Suprapubic skin (tissue), 4 donors: ENCODE data around the gene ARFGEF3. TPM values are rescaled to one million over a fixed set of nuclear protein-coding genes. Genes with fewer than 3 reads are reported as not detected.

ENCODE experiments used
- DNase-seq, 2 donors: peaks; one replicate each; pipeline ENCODE4 v3.0.0-alpha.2; 2019; ENCODE audit warnings: low spot score in 2 of 2
- H3K27ac ChIP-seq: fragments of 200-600 bp; sonication (generic); one replicate; pipeline ENCODE4 v1.5.1; 2019
- H3K27me3 ChIP-seq: fragments of 200-600 bp; sonication (generic); one replicate; pipeline ENCODE4 v1.5.1; 2019
- H3K36me3 ChIP-seq: fragments of 200-600 bp; sonication (generic); one replicate; pipeline ENCODE4 v1.5.1; 2019
- H3K4me1 ChIP-seq: fragments of 200-600 bp; sonication (generic); one replicate; pipeline ENCODE4 v1.5.1; 2019
- H3K4me3 ChIP-seq: fragments of 200-600 bp; sonication (generic); one replicate; pipeline ENCODE4 v1.5.1; 2019; ENCODE audit warnings: mild to moderate bottlenecking
- H3K9me3 ChIP-seq: fragments of 200-600 bp; sonication (generic); one replicate; pipeline ENCODE4 v1.5.1; 2019
- CTCF ChIP-seq, 2 donors: fragments of 200-600 bp in 1 of 2; fragments of 450-650 bp in 1 of 2; sonication (generic) in 1 of 2; IDR thresholded peaks; one replicate each; pipeline ENCODE4 v1.5.1; 2016 to 2019; ENCODE audit warnings: antibody characterized with exemption in 2 of 2, mild to moderate bottlenecking in 1 of 2, moderate library complexity in 1 of 2
- EP300 ChIP-seq: sonication (generic); formaldehyde crosslinking; IDR thresholded peaks from one replicate; pipeline ENCODE4 v1.6.1; 2017; ENCODE audit warnings: antibody characterized with exemption
- POLR2A ChIP-seq, 2 donors: fragments of 450-650 bp; IDR thresholded peaks; one replicate each; pipeline ENCODE4 v1.6.1; 2017; ENCODE audit warnings: antibody characterized with exemption in 2 of 2, mild to moderate bottlenecking in 2 of 2, moderate library complexity in 2 of 2
- POLR2AphosphoS5 ChIP-seq, 3 donors: sonication (generic); formaldehyde crosslinking; IDR thresholded peaks; one replicate each; pipeline ENCODE4 v1.6.1; 2017; ENCODE audit warnings: antibody characterized with exemption in 3 of 3
- WGBS: methylation state at CpG from one replicate; pipeline ENCODE4 v1.1.5; 2018; 5-methylcytosine and 5-hydroxymethylcytosine counted together
- total RNA-seq, 4 donors: library from RNA; depleted of rRNA; stranded (reverse); fragments of >200 nt; gene quantifications; one replicate each; pipeline ENCODE4 v1.1.0, GENCODE V29; 2016

The ARFGEF3 gene
- total RNA-seq, 4 donors from 2014 or later: 5.1 to 20.6 (median 9.6) TPM

GRCh38 chr6:138142806-138143205 lies 18.9 kb upstream of the ARFGEF3 start:
- no peak for TF ChIP-seq EP300
- TF ChIP-seq CTCF (IDR thresholded peaks at IDR 0.05): no peak
- no peak for TF ChIP-seq POLR2A (IDR thresholded peaks at IDR 0.05)
- TF ChIP-seq POLR2AphosphoS5 (IDR thresholded peaks at IDR 0.05): no peak
- no peak for DNase-seq
- 80% methylated on average over 4 of the region's 4 CpGs for WGBS
- H3K4me1 ChIP-seq: no peaks in the 10 kb centered on the region
- no peak overlapping the region for H3K27ac ChIP-seq
- H3K4me3 ChIP-seq: no peak overlapping the region
- H3K36me3 ChIP-seq: no peaks in the 10 kb centered on the region
- H3K9me3 ChIP-seq: no peaks in the 10 kb centered on the region
- peaks cover under 1% of the 10 kb centered on the region for H3K27me3 ChIP-seq

GRCh38 chr6:138145402-138145801 lies 16.3 kb upstream of the ARFGEF3 start:
- H3K27ac ChIP-seq: no peak overlapping the region
- DNase-seq: no peak
- TF ChIP-seq POLR2A (IDR thresholded peaks at IDR 0.05) (no peak), POLR2AphosphoS5 (IDR thresholded peaks at IDR 0.05) (no peak), CTCF (IDR thresholded peaks at IDR 0.05) (no peak), EP300 (no peak)
- H3K36me3 ChIP-seq: no peaks in the 10 kb centered on the region
- no peaks in the 10 kb centered on the region for H3K4me1 ChIP-seq
- H3K4me3 ChIP-seq: no peak overlapping the region
- H3K9me3 ChIP-seq: no peaks in the 10 kb centered on the region
- WGBS: 92% methylated on average over 3 of the region's 3 CpGs
- H3K27me3 ChIP-seq: peaks cover 3% of the 10 kb centered on the region

- H3K4me3 ChIP-seq: no peak overlapping the region
- H3K4me1 ChIP-seq: no peaks in the 10 kb centered on the region
- no peak overlapping the region for H3K27ac ChIP-seq
- 88% methylated on average over 5 of the region's 5 CpGs for WGBS
- no peak for DNase-seq
- TF ChIP-seq POLR2AphosphoS5 (IDR thresholded peaks at IDR 0.05) (no peak), POLR2A (IDR thresholded peaks at IDR 0.05) (no peak), CTCF (IDR thresholded peaks at IDR 0.05) (no peak), EP300 (no peak)
- peaks cover 3% of the 10 kb centered on the region for H3K27me3 ChIP-seq
- no peaks in the 10 kb centered on the region for H3K9me3 ChIP-seq
- H3K36me3 ChIP-seq: no peaks in the 10 kb centered on the region
Observed at GRCh38 chr6:138146544-138146943, 15.2 kb upstream of the ARFGEF3 start.

- no peaks in the 10 kb centered on the region for H3K4me1 ChIP-seq
- no peaks in the 10 kb centered on the region for H3K9me3 ChIP-seq
- no peak overlapping the region for H3K4me3 ChIP-seq
- no peak for TF ChIP-seq POLR2AphosphoS5 (IDR thresholded peaks at IDR 0.05)
- WGBS: 63% methylated on average over 1 of the region's 1 CpG
- H3K27ac ChIP-seq: no peak overlapping the region
- H3K36me3 ChIP-seq: no peaks in the 10 kb centered on the region
- H3K27me3 ChIP-seq: peaks cover 21% of the 10 kb centered on the region
- no peak for DNase-seq
Observed at GRCh38 chr6:138155443-138155842, 6.3 kb upstream of the ARFGEF3 start.

GRCh38 chr6:138157986-138158638 lies 3.6 kb upstream of the ARFGEF3 start:
- H3K4me1 ChIP-seq: peaks cover 20% of the 10 kb centered on the region
- TF ChIP-seq CTCF (IDR thresholded peaks at IDR 0.05) (no peak), POLR2A (IDR thresholded peaks at IDR 0.05) (no peak), POLR2AphosphoS5 (IDR thresholded peaks at IDR 0.05) (no peak), EP300 (no peak)
- no peaks in the 10 kb centered on the region for H3K36me3 ChIP-seq
- H3K27ac ChIP-seq: no peak overlapping the region
- no peaks in the 10 kb centered on the region for H3K9me3 ChIP-seq
- H3K27me3 ChIP-seq: peaks cover 39% of the 10 kb centered on the region
- DNase-seq: no peak
- no peak overlapping the region for H3K4me3 ChIP-seq
- WGBS: 56% methylated on average over 4 of the region's 4 CpGs

GRCh38 chr6:138159246-138159645 lies 2.5 kb upstream of the ARFGEF3 start:
- Histone ChIP-seq H3K4me1 (peaks cover 20% of the 10 kb centered on the region), H3K9me3 (no peaks in the 10 kb centered on the region), H3K27me3 (peaks cover 43% of the 10 kb centered on the region), H3K27ac (no peak overlapping the region), H3K4me3 (no peak overlapping the region), H3K36me3 (no peaks in the 10 kb centered on the region)
- TF ChIP-seq CTCF (IDR thresholded peaks at IDR 0.05): no peak
- TF ChIP-seq EP300: no peak
- TF ChIP-seq POLR2A (IDR thresholded peaks at IDR 0.05): no peak
- no peak for TF ChIP-seq POLR2AphosphoS5 (IDR thresholded peaks at IDR 0.05)
- no peak for DNase-seq
- 72% methylated on average over 2 of the region's 2 CpGs for WGBS
